NCI-H1092 treated with DMSO at 0.1 percent for 48 hours (cell line): ENCODE measurements around the gene THBS2.
"Not testable (repeated sequence)": the region's sequence is repeated elsewhere in the genome, so short reads cannot be mapped to it uniquely, and the experiment has no call there.

ENCODE experiments used
- DNase-seq: peaks from one replicate; lab custom pipeline; 2025; lab: John Stamatoyannopoulos, UW

Gene THBS2

GRCh38 chr6:169271877-169272216 lies 18.2 kb upstream of the THBS2 start:
- DNase-seq, result no peak

GRCh38 chr6:169271158-169271876 lies 17.7 kb upstream of the THBS2 start:
- no peak for DNase-seq

GRCh38 chr6:169270077-169270380 lies 16.4 kb upstream of the THBS2 start:
- DNase-seq, result not testable (repeated sequence)

DNA sequence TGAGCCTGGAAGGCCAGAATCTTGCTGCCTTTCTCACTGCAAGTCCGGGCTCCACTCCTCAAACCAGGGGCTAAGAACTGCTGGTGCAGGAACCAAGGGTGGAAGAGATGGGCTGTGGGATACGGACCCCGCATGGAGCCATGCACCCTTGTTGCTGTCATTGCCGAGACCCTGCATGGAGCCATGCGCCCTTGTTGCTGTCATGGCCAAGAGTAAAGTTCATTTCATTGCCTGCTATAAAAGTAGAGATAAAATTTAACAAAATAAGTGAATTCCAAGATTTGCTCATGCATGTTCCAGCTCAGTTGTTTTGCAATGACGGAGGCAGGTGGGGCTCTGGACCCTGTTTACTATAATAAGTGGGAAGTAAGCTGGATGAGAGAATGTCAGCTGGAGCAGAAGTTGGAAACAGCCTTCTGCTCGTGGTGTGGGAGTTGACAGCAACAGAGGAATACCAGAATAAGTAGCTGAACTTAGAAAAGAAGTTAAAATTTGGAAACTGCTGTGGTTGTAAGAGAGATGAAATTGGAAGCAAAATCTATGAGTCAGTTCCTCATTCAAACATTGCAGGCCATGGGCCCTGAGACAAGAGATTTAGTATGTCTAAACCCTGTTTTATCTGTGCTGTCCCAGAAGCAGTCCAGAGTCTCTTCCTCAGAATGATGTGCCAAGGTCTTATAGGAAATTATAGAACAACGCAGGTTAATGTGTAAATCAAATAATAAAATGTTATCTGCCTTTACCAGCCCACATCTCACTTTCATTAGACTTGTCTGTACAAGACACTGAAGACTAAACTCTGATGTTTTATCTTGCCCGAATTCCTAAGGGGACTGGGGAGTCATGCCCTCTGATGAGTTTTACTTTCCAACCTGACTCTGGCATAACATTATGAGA lies 15.8 kb upstream of the THBS2 start:
- DNase-seq, result no peak

DNA sequence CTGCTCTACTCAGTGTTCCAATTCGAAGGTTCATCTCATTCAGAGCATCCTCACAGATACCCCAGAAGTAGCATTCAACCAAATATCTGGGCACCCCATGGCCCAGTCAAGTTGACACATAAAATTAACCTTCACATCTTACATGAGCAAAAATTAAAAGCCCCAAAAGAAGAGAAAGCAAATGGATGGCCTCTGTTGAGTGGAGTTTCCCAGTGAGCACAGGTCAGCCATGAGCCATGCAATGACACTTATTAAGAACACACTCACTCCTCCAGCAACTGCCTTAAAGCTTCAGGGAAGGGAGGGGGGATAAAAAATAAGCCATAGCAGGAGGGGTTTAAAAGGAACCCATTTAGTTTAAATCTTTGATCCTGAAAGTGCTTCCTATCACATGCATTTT lies 14.6 kb upstream of the THBS2 start:
- DNase-seq, result no peak

- no peak for DNase-seq
These were observed 13.3 kb upstream of the THBS2 start for GRCh38 chr6:169266746-169267591.

- no peak for DNase-seq
These were observed 12.6 kb upstream of the THBS2 start for GRCh38 chr6:169266261-169266660.

GRCh38 chr6:169265486-169266131 lies 12.0 kb upstream of the THBS2 start:
- no peak for DNase-seq

DNA sequence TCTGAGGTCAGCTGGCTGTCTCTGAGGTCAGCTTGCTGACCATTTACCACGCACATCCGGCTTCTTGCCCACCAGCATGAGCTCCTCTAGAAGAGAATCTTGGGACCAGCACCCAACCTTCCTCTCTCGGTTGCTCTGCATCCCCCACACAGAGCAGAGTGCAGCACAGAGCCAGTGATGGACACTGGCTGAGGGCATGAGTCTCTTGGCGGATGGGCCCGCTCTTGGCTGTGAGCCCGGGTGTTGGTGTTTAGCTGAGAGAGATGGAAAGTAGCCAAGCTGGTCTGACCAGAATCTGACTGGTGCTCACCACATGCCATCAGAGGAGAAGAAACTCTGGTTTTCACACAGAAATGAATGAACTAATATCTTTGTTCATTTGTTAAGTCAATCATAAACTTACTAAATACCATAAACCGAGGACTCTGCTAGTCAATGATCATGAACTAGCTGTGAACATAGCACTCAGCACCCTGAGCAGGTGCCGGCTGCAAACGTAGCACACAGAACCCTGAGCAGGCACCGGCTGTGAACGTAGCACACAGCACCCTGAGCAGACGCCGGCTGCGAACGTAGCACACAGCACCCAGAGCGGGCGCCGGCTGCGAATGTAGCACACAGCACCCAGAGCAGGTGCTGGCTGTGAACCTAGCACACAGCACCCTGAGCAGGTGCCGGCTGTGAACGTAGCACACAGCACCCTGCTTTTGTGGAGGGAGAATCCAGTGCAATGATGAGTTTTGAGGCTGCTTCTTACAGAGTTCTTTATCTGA lies 10.4 kb upstream of the THBS2 start:
- DNase-seq, result peak; percentile 90

DNA sequence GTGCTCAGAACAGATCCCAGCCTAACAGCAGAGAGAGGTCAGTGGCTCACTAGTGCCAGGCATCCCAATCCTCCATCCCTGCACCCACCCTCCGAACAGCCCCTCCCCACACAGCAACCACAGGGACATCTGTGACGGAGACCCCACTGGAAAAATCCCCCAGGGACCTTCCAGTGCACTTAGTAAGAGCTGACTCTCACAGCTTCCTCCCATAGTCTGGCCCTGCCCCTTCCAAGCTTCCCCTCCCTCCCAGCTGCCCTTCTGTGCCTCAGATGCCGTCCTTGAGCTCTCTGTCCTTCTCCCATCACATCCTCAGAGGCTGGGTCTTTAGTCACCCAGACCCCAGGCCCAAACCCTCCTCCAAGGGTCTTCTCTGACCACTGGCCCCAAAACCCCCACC lies 9.7 kb upstream of the THBS2 start:
- DNase-seq, result no peak

GRCh38 chr6:169262602-169263001 lies 9.0 kb upstream of the THBS2 start:
- DNase-seq, result not testable (repeated sequence)

GRCh38 chr6:169256518-169256917 lies 2.9 kb upstream of the THBS2 start:
- DNase-seq, result no peak

DNA sequence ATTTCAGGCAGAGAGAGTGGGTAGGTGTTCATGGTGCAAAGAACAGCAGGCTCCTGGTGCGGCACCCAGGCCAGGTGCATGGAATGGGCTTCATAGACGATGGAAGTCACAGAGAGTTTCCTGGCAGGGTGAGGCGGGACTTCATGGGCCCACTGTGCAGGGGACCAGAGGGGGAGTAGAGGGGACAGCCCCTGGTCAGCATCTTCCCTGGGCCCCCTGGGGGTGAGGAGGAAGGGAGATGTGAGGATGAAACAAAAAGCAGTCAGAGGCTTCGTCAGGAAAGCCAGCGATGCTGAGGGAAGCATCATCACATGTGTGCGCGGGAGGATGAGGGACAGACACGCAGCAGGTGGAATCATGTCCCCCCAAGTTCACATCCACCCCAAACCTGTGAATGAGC lies 2.4 kb upstream of the THBS2 start:
- DNase-seq, result no peak

DNA sequence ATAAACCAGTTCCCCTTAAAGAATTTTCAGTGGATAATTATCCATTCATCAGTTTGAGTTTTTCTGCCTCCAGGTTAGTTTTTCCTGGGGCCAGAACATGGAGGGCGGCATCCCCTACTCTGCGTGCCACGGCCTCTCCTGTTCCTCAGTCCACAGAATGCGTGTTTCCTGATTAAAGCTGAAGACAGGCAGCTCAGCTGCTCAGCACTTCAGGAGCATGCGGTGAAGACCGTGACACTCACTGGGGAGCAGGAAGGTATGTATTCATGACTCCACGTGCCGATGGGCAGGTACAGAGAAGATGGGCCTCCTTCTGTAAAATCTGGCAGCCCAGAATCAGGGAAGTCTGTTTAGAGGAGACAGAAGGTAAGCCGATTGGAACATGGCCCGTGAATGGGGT lies 2.0 kb upstream of the THBS2 start:
- no peak for DNase-seq

DNA sequence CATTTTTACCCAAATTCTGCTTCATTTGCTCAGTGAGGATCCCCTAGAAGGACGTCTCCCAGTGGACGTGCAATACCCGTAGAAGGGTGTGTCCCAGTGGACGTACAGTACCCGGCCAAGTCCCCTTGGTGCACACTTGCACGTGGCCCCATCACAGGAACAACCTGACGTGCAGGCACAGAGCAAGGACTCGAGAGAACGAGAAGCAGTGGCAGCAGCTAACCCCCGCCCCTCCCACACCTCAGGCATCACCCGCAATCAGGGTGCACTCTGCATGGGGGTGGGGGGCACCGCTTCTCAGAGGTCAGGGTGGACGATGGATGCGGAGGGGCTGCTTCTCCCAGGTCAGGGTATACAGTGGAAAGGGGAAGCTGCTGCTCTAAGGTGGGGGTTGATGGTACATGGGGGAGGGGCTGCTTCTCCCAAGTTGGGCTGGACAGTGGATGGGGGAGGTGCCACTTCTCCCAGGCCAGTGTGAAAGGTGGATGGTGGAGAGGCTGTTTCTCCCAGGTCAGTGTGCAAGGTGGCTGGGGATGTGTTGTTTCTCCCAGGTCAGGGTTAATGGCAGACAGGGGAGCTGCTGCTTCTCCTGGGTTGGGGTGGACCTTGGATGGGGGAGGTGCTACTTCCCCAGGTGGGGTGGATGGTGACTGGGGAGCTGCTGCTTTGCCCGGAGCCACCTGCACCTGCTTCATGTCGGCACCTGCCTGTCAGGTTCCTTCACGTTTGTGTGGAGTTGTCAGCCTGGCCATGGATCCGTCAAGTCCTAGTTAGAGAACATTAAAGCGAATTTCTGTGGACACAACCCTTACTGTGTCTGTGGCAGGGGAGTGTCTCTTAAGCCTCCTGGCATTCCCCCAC lies 1.0 kb upstream of the THBS2 start:
- no peak for DNase-seq

DNA sequence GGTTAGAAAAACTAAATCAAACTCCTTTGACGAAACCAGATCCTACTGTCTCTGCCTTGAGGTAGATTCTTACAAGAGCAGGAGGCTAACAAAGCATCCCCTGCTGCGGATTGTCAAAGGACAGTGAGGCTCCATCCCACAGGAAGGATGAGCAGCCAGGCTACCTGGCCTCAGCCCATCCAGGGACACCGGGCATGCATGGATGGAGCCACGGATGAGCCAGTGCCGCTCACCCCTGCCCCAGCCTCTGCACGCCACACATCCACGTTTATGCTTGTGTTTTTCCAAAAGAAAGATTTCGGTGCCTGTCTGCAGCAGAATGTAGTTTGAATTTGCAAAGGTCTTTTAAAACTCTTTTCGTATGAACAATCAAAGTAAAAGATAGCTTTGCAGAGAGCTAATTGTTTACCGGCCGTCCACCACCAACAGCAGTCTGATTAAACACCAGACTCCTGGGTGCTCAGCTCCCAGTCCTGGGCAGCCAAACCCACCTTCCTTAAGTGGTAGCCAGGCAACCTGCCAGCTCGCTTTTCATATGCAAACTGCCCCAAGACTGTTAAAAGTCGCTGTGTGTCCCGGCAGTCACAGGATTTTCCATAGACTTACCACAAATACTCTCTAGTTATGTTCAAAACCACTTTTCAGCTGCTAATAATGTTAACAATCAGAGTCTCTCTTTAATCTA lies 999 bp downstream of the THBS2 start:
- DNase-seq, result peak; percentile 80

DNA sequence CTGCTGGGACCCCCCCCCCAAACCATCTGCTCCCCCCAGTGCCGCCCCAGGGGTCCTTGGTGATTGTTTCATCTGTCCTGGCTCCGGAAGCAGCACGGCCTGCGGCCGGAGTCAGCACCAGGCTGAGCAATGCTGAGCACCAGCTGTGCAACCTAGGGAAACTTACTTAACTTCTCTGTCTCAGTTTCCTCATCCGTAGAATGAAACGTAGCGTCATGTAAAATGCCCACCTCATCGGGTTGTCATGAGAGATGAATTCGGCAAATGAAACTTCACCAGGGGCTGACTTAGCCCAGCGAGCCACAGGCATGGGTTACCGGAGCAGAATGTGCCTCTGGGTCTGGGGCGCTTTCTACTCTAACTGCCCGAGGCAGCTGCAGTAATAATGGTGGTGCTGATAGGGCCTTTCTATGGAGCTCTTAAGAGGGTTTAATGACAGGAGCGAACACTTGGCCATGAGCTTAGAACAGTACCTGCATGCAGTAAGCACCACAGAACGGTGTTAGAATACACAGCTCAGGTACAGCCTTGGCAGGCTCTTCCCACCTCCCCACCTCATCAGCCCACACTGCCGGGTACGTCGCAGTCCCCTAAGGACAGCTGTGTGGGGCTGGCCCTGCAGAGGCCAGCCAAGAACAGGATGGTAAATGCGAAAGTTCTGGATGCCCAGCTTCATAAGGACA lies 1.7 kb downstream of the THBS2 start:
- peak; percentile 71 for DNase-seq

GRCh38 chr6:169251371-169251802 lies 2.3 kb downstream of the THBS2 start:
- no peak for DNase-seq

- no peak for DNase-seq
These were observed 3.0 kb downstream of the THBS2 start for GRCh38 chr6:169250660-169251059.
